ENCODE measurements around the gene SFRP2. TPM values are rescaled to one million over a fixed set of nuclear protein-coding genes. Genes with fewer than 3 reads are reported as not detected.

Gene SFRP2
- total and polyA plus RNA-seq, 2 of the 4 experiments (the other 2 are of a cell fraction), result not detected

DNA sequence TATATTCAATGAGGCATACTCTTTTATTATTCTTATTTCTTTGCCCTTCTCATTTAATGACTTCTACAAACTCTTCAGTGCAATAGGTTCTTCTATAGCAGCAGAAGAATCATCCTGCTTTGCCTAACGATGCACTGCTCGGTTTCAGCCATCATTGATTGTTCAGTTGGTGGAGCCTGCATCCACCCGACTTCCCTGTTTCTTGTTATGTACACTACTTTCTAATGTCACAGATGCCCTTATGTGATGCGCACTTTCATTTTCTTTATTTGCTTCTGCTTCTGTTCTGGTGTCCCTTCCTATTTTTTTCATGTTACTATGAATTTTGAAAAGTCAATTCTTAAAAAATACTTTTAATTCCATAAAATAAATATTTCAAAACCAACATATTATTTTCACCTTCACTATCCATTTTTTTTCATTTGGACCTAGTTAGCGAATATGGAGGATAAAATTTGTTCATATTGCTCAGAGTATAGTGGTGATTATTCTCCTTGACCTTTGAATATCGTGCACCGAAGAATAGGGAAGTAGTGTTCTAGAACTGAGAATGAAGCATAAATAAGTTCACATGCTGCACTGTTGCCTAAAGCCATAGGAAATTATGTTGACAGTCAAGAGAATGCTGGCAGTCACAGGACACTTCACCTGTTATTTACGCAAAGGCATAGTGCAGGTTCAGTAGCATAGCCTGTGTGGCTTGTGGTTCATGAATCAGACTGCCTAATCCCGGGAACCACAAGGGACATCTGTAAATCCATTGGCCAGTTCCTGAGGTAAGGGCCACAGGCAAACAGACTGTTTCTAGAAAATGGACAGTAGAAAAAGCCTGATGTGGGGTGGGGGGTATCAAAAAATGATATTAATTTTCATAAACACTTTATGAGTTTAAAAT, 21.3 kb upstream of the SFRP2 start:
- dilution Hi-C loops (cut with HindIII; ENCODE audit: low sequenced_read_pairs, unreplicated experiment), result no loop called here
- no peak overlapping the region for H3K4me3 ChIP-seq (ENCODE audit: insufficient read depth, low read depth, low read length)
- H3K4me1 ChIP-seq (ENCODE audit: control insufficient read depth, insufficient read depth, low read length), result no peaks in the 10 kb centered on the region
- H2AFZ ChIP-seq (replicated peaks; ENCODE audit: low read length, poor library complexity), result no peak overlapping the region
- no peak overlapping the region for H4K5ac ChIP-seq (ENCODE audit: low read depth, low read length)
- no peaks in the 10 kb centered on the region for H3K9me3 ChIP-seq (ENCODE audit: control insufficient read depth, insufficient read depth, low read length)
- 68% methylated on average over 6 of the region's 9 CpGs; no CpG with 5 or more reads in 1 of the 2 experiments for WGBS, 2 experiments (ENCODE audit: extremely low coverage in 2 of 2, insufficient read length in 1 of 2)
- BruUV-seq (replicated peaks), result no TSS peak
- H3K9me1 ChIP-seq (ENCODE audit: insufficient read depth, low read length), result no peaks in the 10 kb centered on the region
- H4K91ac ChIP-seq (ENCODE audit: insufficient read depth, low read depth, low read length), result no peak overlapping the region
- H3K18ac ChIP-seq (ENCODE audit: low read depth, low read length), result no peak overlapping the region
- no peak overlapping the region for H2BK20ac ChIP-seq (ENCODE audit: low read depth, low read length)
- H3K4ac ChIP-seq (ENCODE audit: low read depth, low read length), result no peak overlapping the region
- no peak for DNase-seq
- H3K4me2 ChIP-seq (ENCODE audit: low read depth, low read length), result no peak overlapping the region
- no peaks in the 10 kb centered on the region for H3K79me1 ChIP-seq (ENCODE audit: low read depth in 1 of 2, low read length in 2 of 2)
- H3K9ac ChIP-seq (ENCODE audit: low read depth, low read length), result no peak overlapping the region
- in situ Hi-C loops (cut with MboI; ENCODE audit: low sequenced_read_pairs), result no loop called here
- no peak overlapping the region for H3K56ac ChIP-seq (ENCODE audit: extremely low read depth, insufficient read depth, low read length)
- ChIA-PET POLR2A (ENCODE audit: unreplicated experiment) (no interaction called here), CTCF (no interaction called here)
- no peaks in the 10 kb centered on the region for H3K27me3 ChIP-seq (ENCODE audit: control insufficient read depth, insufficient read depth, low read length)
- no peaks in the 10 kb centered on the region for H3K36me3 ChIP-seq (ENCODE audit: control insufficient read depth, insufficient read depth, low read length)
- H2AK9ac ChIP-seq (replicated peaks; ENCODE audit: low read depth, low read length, poor library complexity), result no peak overlapping the region
- no peak overlapping the region for H2BK15ac ChIP-seq (ENCODE audit: low read depth, low read length)
- no peak overlapping the region for H2BK5ac ChIP-seq (ENCODE audit: low read depth, low read length, poor library complexity, severe bottlenecking)
- H2AK5ac ChIP-seq (ENCODE audit: low read depth, low read length), result no peak overlapping the region
- H4K8ac ChIP-seq (ENCODE audit: low read depth in 2 of 2, low read length in 2 of 2), result no peak overlapping the region
- ATAC-seq (ENCODE audit: low read depth), result no peak
- no peak overlapping the region for H3K23ac ChIP-seq (ENCODE audit: low read depth, low read length)
- H3K14ac ChIP-seq (replicated peaks; ENCODE audit: low read depth, low read length), result no peak overlapping the region
- TF ChIP-seq FOS (IDR thresholded peaks at IDR 0.05; ENCODE audit: low read depth, low read length) (no peak), USF2 (IDR thresholded peaks at IDR 0.05; ENCODE audit: low read depth, low read length) (no peak), MXI1 (IDR thresholded peaks at IDR 0.05; ENCODE audit: borderline replicate concordance, low read depth, low read length) (no peak), MAZ (IDR thresholded peaks at IDR 0.05; ENCODE audit: borderline replicate concordance, low read depth, low read length) (no peak), NFE2L2 (IDR thresholded peaks at IDR 0.05; ENCODE audit: low read depth, low read length) (no peak)
- H4K20me1 ChIP-seq (ENCODE audit: insufficient read depth, low read length), result no peaks in the 10 kb centered on the region
- intact Hi-C loops (cut with micrococcal nuclease), result no loop called here
- H3K27ac ChIP-seq (ENCODE audit: insufficient read depth, low read length), result no peak overlapping the region
- H2BK120ac ChIP-seq (ENCODE audit: low read depth, low read length), result no peak overlapping the region
